Left forelimb (tissue), 1 donor: ENCODE data around the gene RNF114.
"Not testable (repeated sequence)": the region's sequence is repeated elsewhere in the genome, so short reads cannot be mapped to it uniquely, and the experiment has no call there.

ENCODE experiments used
- DNase-seq: peaks from one replicate; pipeline ENCODE4 v3.0.0-alpha.2; 2018; ENCODE audit warnings: low spot score

The RNF114 gene

GRCh38 chr20:49987015-49987867 lies 51.0 kb downstream of the RNF114 start:
- DNase-seq, result no peak

DNA sequence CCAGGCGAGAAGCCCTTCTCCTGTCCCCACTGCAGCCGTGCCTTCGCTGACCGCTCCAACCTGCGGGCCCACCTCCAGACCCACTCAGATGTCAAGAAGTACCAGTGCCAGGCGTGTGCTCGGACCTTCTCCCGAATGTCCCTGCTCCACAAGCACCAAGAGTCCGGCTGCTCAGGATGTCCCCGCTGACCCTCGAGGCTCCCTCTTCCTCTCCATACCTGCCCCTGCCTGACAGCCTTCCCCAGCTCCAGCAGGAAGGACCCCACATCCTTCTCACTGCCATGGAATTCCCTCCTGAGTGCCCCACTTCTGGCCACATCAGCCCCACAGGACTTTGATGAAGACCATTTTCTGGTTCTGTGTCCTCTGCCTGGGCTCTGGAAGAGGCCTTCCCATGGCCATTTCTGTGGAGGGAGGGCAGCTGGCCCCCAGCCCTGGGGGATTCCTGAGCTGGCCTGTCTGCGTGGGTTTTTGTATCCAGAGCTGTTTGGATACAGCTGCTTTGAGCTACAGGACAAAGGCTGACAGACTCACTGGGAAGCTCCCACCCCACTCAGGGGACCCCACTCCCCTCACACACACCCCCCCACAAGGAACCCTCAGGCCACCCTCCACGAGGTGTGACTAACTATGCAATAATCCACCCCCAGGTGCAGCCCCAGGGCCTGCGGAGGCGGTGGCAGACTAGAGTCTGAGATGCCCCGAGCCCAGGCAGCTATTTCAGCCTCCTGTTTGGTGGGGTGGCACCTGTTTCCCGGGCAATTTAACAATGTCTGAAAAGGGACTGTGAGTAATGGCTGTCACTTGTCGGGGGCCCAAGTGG lies 51.9 kb downstream of the RNF114 start:
- DNase-seq, result no peak

GRCh38 chr20:49989234-49990065 lies 53.3 kb downstream of the RNF114 start:
- peak; percentile 72 for DNase-seq

DNA sequence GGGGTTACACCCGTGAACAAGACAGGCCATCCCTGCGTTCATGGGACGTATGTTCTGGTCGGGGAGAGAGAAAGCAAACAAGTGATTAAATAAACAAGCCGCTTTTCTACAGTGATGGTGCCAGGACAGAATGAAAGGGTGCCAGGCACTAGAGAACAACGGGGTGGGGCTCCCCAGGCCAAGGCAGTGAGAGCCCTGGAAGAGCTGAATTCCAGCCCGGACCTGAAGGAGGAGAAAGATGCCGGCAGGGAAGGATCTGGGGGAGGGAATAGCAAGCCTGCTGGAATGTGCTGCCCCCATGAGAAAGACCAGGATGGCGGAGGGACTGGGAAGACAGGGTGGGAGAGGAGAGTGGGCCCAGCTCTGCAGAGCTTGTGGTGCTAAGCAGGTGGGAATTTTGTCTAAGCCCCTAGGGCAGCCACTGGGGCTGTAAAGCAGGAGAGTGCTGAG lies 54.1 kb downstream of the RNF114 start:
- DNase-seq, result no peak

DNA sequence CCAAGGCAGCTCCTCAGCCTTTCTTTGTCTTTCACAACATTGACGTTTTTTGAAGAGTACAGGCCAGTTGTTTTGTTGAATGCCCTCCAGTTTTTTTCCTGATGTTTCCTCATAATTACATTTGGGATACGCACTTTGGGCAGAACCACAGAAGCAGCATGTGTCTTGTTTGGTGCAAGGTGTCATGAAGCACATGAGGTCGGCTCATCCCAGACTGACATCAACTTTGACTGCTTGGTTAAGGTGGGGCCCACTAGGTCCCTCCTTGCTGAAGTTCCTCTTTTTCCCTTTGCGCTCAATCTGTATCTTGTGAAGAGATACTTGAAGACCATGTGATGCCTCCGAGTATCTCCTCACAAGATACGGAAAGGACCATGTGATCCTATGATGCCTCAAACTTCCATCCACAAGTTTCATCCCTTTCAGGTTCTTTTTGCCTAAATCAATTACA lies 57.1 kb downstream of the RNF114 start:
- no peak for DNase-seq

GRCh38 chr20:49995586-49995985 lies 59.4 kb downstream of the RNF114 start:
- no peak for DNase-seq

DNA sequence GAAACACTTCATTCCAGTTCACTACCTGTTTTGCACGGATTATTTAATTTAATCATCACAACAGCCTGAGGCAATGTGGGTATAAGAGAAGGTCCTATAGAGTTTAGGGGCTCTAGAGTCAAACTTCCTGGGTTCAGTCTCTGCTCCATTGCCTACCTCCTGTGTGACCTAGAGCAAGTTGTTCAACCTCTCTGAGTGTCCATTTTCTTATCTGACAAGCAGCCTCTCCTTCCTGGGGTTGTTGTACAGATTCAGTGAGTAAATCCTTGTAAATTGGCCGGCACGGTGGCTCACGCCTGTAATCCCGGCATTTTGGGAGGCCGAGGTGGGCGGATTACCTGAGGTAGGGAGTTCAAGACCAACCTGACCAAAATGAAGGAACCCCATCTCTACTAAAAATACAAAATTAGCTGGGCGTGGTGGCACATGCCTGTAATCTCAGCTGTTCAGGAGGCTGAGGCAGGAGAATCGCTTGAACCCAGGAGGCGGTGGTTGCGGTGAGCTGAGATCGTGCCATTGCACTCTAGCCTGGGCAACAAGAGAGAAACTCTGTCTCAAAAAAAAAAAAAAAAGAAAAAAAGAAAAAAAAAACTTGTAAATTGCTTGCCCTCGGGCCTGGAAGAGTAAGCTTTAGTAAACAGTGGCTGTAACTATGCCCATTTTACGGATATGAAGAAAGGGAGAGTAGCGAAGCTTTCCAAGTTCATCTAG lies 62.4 kb downstream of the RNF114 start:
- not testable (repeated sequence) for DNase-seq

- no peak for DNase-seq
Observed at GRCh38 chr20:49999329-49999728, 63.1 kb downstream of the RNF114 start.

- DNase-seq, result not testable (repeated sequence)
Observed at GRCh38 chr20:50000548-50001222, 64.5 kb downstream of the RNF114 start.

DNA sequence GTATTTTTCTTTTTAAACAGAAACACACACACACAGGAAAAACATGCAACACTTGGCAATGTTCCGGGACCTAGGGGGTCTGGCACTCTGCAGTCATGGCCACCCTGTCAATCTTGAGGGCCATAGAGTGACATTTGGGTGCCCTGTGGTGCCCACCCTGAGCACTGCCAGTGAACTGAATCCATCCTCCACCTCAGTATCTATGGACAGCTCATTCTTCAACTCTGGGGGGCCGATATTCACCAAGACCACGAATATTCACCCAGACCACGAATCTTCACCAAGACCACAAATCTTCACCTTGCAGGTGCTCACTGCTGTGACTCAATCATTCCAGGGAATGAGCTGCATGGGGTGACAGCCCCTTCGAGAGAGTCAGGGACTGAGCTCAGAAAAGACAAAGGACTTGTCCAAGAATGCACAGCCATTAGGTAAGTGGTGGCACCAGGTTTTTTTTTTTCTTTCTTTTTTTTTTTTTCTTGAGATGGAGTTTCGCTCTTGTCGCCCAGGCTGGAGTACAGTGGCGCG lies 65.7 kb downstream of the RNF114 start:
- DNase-seq, result no peak

- no peak for DNase-seq
Observed at GRCh38 chr20:50003253-50003656, 67.1 kb downstream of the RNF114 start.
